Mucosa of stomach (tissue), 1 donor: ENCODE measurements around the gene SEMA3F.

Experiments used
- H3K27me3 ChIP-seq: one replicate; pipeline ENCODE4 v1.7.0; 2013; ENCODE audit warnings: mild to moderate bottlenecking, low read length; ENCODE audit not compliant: control insufficient read depth, insufficient read depth
- H3K36me3 ChIP-seq: one replicate; pipeline ENCODE4 v1.7.0; 2013; ENCODE audit warnings: low read length; ENCODE audit not compliant: control insufficient read depth, insufficient read depth
- H3K4me1 ChIP-seq: one replicate; pipeline ENCODE4 v1.7.0; 2013; ENCODE audit warnings: mild to moderate bottlenecking, low read length; ENCODE audit not compliant: control insufficient read depth, insufficient read depth
- H3K4me3 ChIP-seq: one replicate; pipeline ENCODE4 v1.7.0; 2013; ENCODE audit warnings: low read length
- H3K9ac ChIP-seq: one replicate; pipeline ENCODE4 v1.7.0; 2013; ENCODE audit warnings: mild to moderate bottlenecking, low read length, moderate library complexity
- H3K9me3 ChIP-seq: one replicate; pipeline ENCODE4 v1.7.0; 2013; ENCODE audit warnings: mild to moderate bottlenecking, low read length, moderate library complexity; ENCODE audit not compliant: control insufficient read depth
- donor health status: Pancreatic carcinoma.

SEMA3F gene

DNA sequence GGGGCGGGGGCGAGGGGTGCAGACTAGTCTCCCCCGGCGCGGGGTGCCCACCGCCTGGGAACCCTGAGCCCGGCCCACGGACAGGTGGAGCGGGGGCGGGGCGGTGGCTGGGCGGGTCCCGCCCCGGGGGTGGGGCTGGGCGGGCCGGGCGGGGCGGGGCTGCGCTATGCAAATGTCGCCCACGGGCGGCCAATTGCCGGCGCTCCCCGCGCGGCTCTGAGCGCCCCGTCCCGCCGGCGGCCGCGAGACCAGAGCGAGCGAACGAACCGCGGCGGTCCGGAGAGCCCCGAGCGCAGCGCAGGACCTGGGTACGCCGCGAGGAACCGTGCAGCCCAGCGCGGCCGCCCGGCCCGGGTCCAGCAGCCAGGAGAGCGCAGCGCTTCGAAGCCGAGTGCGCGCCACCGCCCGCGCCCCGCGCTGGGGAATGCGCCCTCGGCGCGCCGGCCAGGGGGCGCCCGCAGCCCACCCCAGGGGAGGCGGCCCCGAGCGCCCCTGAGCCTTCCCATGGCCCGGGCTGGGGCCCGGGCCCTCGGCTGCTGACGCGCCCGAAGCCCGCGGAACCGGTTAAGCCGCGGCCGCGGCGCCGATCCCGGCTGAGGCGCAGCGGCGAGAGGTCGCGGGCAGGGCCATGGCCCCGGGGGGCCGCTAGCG lies at the start of gene SEMA3F:
Gene SEMA3F, plus strand, starts transcription at position 485 of the 651 bp plus-strand sequence. CDS start 4,299 bp downstream, outside the sequence.
- H3K9me3 ChIP-seq: no peaks in the 10 kb centered on the region
- H3K4me1 ChIP-seq: peaks cover 45% of the 10 kb centered on the region
- H3K36me3 ChIP-seq: no peaks in the 10 kb centered on the region
- H3K27me3 ChIP-seq: peaks cover 13% of the 10 kb centered on the region
- peak within 1 kb of the TSS; percentile 84 for H3K9ac ChIP-seq
- peak within 1 kb of the TSS; percentile 96 for H3K4me3 ChIP-seq

DNA sequence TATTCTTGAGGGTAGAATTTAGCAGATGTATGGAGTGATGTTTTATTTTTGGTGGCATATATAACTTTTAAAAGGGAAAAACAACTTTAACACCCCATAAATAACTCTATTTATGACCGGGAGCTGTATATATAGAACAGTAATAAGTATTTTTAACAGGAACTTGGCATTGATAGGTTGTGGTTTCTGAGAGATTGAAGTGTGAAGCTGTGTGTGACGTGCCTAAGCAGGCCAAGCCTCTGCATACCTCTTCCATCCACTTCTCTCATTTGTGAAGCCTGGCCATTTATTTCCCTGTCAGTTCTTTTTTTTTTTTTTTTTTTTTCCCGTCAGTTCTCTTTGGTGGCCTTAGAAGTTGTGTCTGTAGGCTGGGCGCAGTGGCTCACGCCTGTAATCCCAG lies 43.4 kb upstream of the SEMA3F start:
- Histone ChIP-seq H3K9ac (no peak overlapping the region), H3K36me3 (peaks cover 40% of the 10 kb centered on the region), H3K27me3 (no peaks in the 10 kb centered on the region), H3K9me3 (no peaks in the 10 kb centered on the region), H3K4me3 (no peak overlapping the region), H3K4me1 (no peaks in the 10 kb centered on the region)

DNA sequence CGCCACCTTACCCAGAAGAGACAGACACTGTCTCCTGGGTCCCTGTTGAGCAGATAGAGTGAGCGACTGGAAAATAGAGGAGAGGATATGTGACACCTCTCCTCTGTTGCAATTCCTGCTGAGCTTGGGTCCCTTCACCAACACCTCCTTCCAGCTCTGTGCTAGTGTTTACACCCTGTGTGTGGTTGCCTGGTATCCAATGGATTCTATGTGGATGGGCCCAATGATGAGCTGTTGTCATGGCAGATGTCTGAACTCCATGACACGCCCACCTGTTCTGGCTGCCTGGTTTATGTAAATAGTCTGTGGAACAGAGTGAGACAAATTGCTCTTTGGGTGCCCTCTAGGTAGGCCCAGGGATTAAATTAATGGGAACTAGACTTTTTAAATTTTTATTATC lies 42.7 kb upstream of the SEMA3F start:
- Histone ChIP-seq H3K9me3 (no peaks in the 10 kb centered on the region), H3K27me3 (no peaks in the 10 kb centered on the region), H3K9ac (no peak overlapping the region), H3K36me3 (peaks cover 44% of the 10 kb centered on the region), H3K4me3 (no peak overlapping the region), H3K4me1 (no peaks in the 10 kb centered on the region)

DNA sequence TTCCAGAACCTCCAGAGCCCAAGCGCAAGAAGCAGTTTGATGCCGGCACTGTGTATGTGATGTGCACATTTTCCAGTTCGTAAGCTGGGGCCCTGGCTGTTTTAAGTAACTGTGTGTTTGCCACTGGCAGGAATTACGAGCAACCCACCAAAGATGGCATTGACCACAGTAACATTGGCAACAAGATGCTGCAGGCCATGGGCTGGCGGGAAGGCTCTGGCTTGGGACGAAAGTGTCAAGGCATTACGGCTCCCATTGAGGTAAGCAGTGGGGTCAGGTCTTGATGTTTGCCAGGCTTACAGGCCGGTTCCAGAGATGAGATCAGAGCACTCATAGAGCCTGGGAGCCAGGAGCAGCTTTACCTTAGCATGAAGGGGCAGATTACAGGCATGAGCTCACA lies 38.0 kb upstream of the SEMA3F start:
- no peak overlapping the region for H3K4me3 ChIP-seq
- no peaks in the 10 kb centered on the region for H3K9me3 ChIP-seq

DNA sequence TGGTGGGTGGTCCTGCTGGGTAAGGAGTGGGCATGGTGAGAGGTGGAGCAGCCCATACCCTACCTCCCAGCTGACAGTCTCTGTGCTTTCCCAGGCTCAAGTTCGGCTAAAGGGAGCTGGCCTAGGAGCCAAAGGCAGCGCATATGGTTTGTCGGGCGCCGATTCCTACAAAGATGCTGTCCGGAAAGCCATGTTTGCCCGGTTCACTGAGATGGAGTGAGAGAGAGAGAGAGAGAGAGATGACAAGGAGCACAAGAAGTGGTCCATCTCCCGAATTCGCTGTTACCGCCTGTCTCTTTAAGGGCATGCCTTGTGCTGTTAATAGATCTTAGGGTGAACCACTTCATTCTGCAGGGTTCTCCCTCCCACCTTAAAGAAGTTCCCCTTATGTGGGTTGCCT lies 36.9 kb upstream of the SEMA3F start:
- no peak overlapping the region for H3K9ac ChIP-seq
- H3K4me1 ChIP-seq: peaks cover 18% of the 10 kb centered on the region
- H3K9me3 ChIP-seq: no peaks in the 10 kb centered on the region
- H3K36me3 ChIP-seq: peaks cover 40% of the 10 kb centered on the region
- no peak overlapping the region for H3K4me3 ChIP-seq
- no peaks in the 10 kb centered on the region for H3K27me3 ChIP-seq

More for the DNA sequence above, 38.0 kb upstream of the SEMA3F start:
- Histone ChIP-seq H3K36me3 (peaks cover 45% of the 10 kb centered on the region), H3K9ac (no peak overlapping the region), H3K27me3 (no peaks in the 10 kb centered on the region), H3K4me1 (peaks cover 7% of the 10 kb centered on the region)

DNA sequence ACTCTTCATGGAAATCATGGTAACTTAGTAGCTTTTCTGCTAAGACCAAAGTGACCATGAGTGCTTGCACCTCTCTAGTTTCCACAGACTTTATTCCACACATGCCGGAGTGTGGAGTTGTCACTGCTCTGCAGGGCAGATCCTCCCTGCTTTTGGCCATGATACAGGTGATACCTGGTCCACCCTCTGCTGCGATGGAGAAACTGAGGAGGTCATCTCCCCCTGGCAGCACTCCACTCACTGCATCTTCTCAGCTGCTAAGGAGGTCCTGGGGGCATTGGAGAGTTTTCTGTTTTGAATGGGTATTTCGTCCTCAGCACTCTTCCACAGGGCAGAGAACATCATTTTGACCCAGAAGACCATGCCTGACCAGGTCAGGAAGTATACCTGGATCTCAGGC lies 35.3 kb upstream of the SEMA3F start:
- Histone ChIP-seq H3K27me3 (peaks cover 3% of the 10 kb centered on the region), H3K36me3 (peaks cover 25% of the 10 kb centered on the region), H3K4me3 (no peak overlapping the region), H3K9me3 (no peaks in the 10 kb centered on the region), H3K9ac (no peak overlapping the region), H3K4me1 (peaks cover 32% of the 10 kb centered on the region)

DNA sequence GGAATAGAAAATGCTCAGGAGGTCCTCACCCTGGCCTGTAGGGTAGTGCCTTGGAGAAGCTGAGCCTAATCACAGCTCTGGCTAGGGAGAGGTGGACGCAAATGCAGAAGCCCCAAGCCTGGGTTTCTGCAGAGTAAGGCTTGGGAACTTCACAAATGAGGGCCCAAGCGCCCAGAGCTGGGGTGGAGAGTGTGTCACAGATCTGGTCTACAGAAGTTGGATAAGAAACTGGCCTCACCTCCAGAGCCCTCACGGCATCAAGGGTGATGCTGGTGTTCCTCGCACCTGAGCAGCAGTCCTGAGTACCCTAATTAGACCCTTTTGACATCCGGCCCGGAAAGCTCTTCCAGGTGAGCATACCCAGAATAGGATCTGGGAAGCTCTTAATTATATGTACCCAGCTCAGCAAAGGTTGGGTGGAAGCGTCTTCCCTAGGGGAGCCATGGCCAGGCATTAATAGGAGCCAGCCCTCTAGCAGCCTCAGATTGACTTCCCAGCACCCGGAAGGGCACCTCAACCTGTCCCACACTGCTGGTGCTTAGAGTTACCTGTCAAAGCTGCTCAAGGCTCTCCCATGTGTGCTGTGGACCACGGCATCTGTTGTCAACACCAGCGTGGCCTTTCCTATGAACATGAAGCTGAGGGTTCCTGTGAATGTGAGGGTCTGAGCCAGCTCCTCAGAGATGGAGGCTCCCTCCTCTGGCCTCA lies 34.6 kb upstream of the SEMA3F start:
- Histone ChIP-seq H3K9ac (no peak overlapping the region), H3K36me3 (peaks cover 20% of the 10 kb centered on the region), H3K27me3 (peaks cover 4% of the 10 kb centered on the region), H3K4me1 (peaks cover 34% of the 10 kb centered on the region), H3K4me3 (no peak overlapping the region), H3K9me3 (no peaks in the 10 kb centered on the region)

DNA sequence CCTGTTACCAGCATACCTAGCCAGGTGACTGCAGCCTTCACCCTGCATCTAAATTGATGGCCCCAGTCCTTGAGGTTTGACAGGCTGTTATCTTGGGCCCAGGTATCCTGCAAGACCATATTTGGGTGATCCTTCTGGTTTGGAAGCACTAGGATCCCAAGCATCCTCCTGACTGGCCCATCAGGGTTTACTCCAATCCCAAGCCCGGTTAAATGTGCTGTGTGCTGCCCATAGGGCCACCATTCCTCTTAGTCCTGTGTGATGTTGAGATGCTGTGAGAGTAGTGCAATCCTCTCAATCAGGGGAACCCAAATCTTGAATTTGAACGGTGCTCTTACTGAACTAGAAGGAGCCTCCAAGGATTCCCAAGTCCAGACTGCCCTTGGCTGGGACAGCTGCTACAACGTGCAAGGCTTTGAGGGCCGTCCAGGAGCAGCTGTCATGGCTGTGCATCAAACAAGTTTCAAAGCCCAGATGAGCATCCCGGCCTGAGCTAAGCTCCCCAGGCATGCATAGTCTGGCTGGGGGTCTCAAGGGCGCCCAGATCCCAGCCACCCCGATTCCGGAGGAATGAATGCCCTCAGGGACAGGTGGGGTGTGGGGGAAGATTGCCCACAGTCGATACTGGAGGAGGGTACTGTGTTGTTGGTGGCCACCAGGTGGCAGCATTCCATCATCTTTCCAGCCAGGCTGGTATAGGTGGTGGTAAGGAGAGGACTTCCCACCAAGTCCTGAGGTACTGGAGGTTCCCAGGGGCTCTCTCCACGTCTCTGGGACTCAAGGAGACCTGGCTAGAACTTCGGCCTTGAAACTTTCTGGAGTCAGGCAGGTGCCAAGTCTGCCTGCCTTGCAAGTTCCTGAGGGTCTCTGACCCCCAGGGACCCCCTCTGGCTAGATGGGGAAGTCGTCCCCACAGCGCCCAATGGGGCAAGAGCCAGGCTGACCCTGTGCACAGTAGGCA lies 33.8 kb upstream of the SEMA3F start:
- no peak overlapping the region for H3K9ac ChIP-seq
- no peaks in the 10 kb centered on the region for H3K9me3 ChIP-seq
- H3K36me3 ChIP-seq: peaks cover 12% of the 10 kb centered on the region
- H3K27me3 ChIP-seq: peaks cover 10% of the 10 kb centered on the region
- H3K4me3 ChIP-seq: no peak overlapping the region
- H3K4me1 ChIP-seq: peaks cover 43% of the 10 kb centered on the region

DNA sequence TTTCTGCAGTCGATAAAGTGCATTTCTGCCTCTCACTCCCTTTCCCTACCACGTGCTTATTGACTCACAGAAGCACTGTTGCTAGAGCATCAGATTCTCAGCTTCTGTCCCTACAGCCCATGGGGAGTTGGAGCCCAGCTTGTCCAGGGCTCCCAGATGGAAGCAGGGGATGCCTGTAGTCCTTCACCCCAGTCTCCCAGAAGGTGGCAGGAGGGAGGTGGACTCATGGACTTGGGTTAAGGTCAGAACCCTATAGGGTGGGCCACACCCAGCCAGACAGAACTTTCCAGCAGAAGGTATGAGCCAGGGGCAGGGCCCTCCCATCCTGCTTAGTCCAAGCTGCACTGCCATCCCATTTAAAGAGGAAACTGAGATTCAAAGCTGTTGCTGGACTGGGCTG lies 33.1 kb upstream of the SEMA3F start:
- Histone ChIP-seq H3K4me3 (no peak overlapping the region), H3K9me3 (no peaks in the 10 kb centered on the region), H3K36me3 (peaks cover 7% of the 10 kb centered on the region), H3K9ac (no peak overlapping the region), H3K27me3 (peaks cover 13% of the 10 kb centered on the region), H3K4me1 (peaks cover 50% of the 10 kb centered on the region)

DNA sequence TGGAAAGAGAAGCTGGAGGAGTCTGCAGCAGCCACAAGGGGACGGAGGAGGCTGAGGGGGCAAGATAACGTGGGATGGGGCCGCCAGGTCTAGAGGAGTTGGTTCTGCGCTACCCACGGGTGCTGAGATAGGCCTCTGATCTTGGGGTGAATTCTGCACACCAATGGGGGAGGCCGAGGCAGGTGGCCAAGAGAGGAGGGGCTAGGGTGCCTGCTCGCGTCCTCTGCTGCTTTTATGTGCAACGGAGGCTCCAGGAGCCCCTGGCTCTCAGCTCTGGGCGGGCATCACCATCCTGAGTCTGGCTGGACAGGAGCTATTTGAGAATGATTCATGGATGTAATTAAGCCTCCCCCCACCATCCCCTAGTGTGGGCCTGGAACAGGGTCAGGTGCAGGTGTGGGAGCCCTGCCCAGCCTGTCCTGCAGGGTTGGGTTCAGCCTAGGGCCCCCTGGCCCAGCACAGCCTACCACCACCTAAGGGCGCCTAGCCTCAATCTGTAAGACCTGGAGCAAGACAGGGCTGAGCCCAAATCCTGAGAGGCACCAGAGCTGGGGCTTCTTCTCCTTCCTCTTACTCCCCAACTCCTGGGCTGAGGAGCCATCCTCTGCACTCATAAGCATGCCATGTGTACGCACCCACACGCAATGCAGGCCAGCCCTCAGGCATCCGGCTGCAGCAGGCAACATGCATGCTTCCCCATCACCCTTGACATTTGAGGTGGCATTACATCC lies 32.3 kb upstream of the SEMA3F start:
- Histone ChIP-seq H3K27me3 (peaks cover 13% of the 10 kb centered on the region), H3K4me3 (no peak overlapping the region), H3K9ac (no peak overlapping the region), H3K9me3 (no peaks in the 10 kb centered on the region), H3K36me3 (peaks cover 3% of the 10 kb centered on the region), H3K4me1 (peaks cover 54% of the 10 kb centered on the region)

DNA sequence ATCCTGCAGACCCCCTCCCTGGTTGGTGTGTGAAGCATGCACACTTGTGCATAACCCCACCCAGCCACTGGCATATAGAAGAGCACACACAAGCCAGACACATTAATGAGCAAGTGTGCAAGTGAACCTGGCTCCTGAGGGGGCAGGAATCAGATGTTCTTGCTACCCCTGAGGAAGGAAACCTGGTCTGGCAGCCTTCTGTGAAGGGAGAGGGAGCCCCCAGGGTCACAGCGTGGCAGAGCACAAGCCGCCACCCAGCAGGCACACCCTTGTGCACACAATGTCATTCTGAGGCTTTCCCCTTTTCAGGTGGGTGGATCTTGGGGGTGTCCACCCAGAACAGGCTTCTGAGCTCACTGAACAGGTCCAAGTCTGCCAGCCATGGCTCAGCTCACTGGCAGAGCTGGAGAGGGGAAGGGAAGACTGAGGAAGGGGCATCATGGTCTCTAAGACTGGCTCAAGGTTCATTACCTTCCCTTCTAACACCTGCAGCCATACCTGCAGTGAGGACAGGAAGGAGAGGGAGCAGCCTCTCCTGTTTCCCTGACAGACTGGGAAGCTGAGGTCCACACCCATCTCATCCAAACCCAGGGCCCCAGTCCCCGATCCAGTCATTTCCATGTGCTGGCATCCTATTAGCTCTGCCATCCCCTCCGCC lies 31.6 kb upstream of the SEMA3F start:
- no peak overlapping the region for H3K4me3 ChIP-seq
- no peaks in the 10 kb centered on the region for H3K36me3 ChIP-seq
- no peaks in the 10 kb centered on the region for H3K9me3 ChIP-seq
- peaks cover 13% of the 10 kb centered on the region for H3K27me3 ChIP-seq
- H3K4me1 ChIP-seq: peaks cover 54% of the 10 kb centered on the region
- no peak overlapping the region for H3K9ac ChIP-seq
